SK-N-SH (cell line): ENCODE results near the gene DHDH.

ENCODE experiments used
- CHD2 ChIP-seq: fragments of 150-350 bp; IDR thresholded peaks from 2 replicates; pipeline ENCODE4 v1.6.1; 2018; ENCODE audit warnings: low read length; ENCODE audit not compliant: partially characterized antibody
- FOSL2 ChIP-seq: IDR thresholded peaks from 2 replicates; pipeline ENCODE4 v1.4.0; 2012; ENCODE audit warnings: low read depth, mild to moderate bottlenecking, moderate library complexity, borderline replicate concordance
- FOXM1 ChIP-seq: IDR thresholded peaks from 2 replicates; pipeline ENCODE4 v1.4.0; 2012; ENCODE audit warnings: low read depth, mild to moderate bottlenecking
- JUND ChIP-seq: IDR thresholded peaks from 2 replicates; pipeline ENCODE4 v1.4.0; 2012
- NRF1 ChIP-seq: IDR thresholded peaks from 2 replicates; pipeline ENCODE4 v1.6.1; 2012; ENCODE audit warnings: low read depth, mild to moderate bottlenecking, low read length
- RCOR1 ChIP-seq: fragments of 150-350 bp; IDR thresholded peaks from 2 replicates; pipeline ENCODE4 v1.6.1; 2017; ENCODE audit warnings: antibody characterized with exemption, low read length
- RXRA ChIP-seq: IDR thresholded peaks from 2 replicates; pipeline ENCODE4 v1.4.0; 2012; ENCODE audit warnings: low read depth, mild to moderate bottlenecking, borderline replicate concordance
- USF1 ChIP-seq: IDR thresholded peaks from 2 replicates; pipeline ENCODE4 v1.4.0; 2012; ENCODE audit warnings: low read depth, borderline replicate concordance
- TF ChIP-seq, protein P1 (sequence below): fragments of 200-600 bp; sonication (generic); IDR thresholded peaks from 2 replicates; pipeline ENCODE4 v1.6.1; 2017; ENCODE audit warnings: antibody characterized with exemption, mild to moderate bottlenecking, moderate library complexity
- TF ChIP-seq, protein P2 (sequence below): fragments of 150-350 bp; IDR thresholded peaks from 2 replicates; pipeline ENCODE4 v1.6.1; 2017; ENCODE audit warnings: antibody characterized with exemption, low read length, low read depth, borderline replicate concordance
- TF ChIP-seq, protein P3 (sequence below): IDR thresholded peaks from 2 replicates; pipeline ENCODE4 v1.6.1; 2012; ENCODE audit warnings: mild to moderate bottlenecking, low read depth, low read length, moderate library complexity
- TF ChIP-seq, protein P4 (sequence below): fragments of 150-350 bp; IDR thresholded peaks from 2 replicates; pipeline ENCODE4 v1.6.1; 2016; ENCODE audit warnings: mild to moderate bottlenecking, low read depth, low read length
- TF ChIP-seq, protein P5 (sequence below): IDR thresholded peaks from 2 replicates; pipeline ENCODE4 v1.4.0; 2012; ENCODE audit warnings: low read depth

GRCh38 chr19:48946463-48947257, 13.2 kb downstream of the DHDH start:
- TF ChIP-seq FOSL2 (no peak), USF1 (no peak), FOXM1 (no peak), JUND (no peak), NRF1 (no peak), RXRA (no peak), CHD2 (no peak), RCOR1 (no peak)
- TF ChIP-seq, protein P1, sequence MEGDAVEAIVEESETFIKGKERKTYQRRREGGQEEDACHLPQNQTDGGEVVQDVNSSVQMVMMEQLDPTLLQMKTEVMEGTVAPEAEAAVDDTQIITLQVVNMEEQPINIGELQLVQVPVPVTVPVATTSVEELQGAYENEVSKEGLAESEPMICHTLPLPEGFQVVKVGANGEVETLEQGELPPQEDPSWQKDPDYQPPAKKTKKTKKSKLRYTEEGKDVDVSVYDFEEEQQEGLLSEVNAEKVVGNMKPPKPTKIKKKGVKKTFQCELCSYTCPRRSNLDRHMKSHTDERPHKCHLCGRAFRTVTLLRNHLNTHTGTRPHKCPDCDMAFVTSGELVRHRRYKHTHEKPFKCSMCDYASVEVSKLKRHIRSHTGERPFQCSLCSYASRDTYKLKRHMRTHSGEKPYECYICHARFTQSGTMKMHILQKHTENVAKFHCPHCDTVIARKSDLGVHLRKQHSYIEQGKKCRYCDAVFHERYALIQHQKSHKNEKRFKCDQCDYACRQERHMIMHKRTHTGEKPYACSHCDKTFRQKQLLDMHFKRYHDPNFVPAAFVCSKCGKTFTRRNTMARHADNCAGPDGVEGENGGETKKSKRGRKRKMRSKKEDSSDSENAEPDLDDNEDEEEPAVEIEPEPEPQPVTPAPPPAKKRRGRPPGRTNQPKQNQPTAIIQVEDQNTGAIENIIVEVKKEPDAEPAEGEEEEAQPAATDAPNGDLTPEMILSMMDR, result no peak
- TF ChIP-seq, protein P2, sequence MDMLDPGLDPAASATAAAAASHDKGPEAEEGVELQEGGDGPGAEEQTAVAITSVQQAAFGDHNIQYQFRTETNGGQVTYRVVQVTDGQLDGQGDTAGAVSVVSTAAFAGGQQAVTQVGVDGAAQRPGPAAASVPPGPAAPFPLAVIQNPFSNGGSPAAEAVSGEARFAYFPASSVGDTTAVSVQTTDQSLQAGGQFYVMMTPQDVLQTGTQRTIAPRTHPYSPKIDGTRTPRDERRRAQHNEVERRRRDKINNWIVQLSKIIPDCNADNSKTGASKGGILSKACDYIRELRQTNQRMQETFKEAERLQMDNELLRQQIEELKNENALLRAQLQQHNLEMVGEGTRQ, result no peak
- TF ChIP-seq, protein P3, sequence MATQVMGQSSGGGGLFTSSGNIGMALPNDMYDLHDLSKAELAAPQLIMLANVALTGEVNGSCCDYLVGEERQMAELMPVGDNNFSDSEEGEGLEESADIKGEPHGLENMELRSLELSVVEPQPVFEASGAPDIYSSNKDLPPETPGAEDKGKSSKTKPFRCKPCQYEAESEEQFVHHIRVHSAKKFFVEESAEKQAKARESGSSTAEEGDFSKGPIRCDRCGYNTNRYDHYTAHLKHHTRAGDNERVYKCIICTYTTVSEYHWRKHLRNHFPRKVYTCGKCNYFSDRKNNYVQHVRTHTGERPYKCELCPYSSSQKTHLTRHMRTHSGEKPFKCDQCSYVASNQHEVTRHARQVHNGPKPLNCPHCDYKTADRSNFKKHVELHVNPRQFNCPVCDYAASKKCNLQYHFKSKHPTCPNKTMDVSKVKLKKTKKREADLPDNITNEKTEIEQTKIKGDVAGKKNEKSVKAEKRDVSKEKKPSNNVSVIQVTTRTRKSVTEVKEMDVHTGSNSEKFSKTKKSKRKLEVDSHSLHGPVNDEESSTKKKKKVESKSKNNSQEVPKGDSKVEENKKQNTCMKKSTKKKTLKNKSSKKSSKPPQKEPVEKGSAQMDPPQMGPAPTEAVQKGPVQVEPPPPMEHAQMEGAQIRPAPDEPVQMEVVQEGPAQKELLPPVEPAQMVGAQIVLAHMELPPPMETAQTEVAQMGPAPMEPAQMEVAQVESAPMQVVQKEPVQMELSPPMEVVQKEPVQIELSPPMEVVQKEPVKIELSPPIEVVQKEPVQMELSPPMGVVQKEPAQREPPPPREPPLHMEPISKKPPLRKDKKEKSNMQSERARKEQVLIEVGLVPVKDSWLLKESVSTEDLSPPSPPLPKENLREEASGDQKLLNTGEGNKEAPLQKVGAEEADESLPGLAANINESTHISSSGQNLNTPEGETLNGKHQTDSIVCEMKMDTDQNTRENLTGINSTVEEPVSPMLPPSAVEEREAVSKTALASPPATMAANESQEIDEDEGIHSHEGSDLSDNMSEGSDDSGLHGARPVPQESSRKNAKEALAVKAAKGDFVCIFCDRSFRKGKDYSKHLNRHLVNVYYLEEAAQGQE, result no peak
- TF ChIP-seq, protein P4, sequence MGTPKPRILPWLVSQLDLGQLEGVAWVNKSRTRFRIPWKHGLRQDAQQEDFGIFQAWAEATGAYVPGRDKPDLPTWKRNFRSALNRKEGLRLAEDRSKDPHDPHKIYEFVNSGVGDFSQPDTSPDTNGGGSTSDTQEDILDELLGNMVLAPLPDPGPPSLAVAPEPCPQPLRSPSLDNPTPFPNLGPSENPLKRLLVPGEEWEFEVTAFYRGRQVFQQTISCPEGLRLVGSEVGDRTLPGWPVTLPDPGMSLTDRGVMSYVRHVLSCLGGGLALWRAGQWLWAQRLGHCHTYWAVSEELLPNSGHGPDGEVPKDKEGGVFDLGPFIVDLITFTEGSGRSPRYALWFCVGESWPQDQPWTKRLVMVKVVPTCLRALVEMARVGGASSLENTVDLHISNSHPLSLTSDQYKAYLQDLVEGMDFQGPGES, result no peak
- TF ChIP-seq, protein P5, sequence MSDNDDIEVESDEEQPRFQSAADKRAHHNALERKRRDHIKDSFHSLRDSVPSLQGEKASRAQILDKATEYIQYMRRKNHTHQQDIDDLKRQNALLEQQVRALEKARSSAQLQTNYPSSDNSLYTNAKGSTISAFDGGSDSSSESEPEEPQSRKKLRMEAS, result no peak
